ENCODE results near the gene KPNB1.

Gene KPNB1

GRCh38 chr17:47733674-47734410 is 84.1 kb downstream of the KPNB1 start:
- TF ChIP-seq, protein P1, sequence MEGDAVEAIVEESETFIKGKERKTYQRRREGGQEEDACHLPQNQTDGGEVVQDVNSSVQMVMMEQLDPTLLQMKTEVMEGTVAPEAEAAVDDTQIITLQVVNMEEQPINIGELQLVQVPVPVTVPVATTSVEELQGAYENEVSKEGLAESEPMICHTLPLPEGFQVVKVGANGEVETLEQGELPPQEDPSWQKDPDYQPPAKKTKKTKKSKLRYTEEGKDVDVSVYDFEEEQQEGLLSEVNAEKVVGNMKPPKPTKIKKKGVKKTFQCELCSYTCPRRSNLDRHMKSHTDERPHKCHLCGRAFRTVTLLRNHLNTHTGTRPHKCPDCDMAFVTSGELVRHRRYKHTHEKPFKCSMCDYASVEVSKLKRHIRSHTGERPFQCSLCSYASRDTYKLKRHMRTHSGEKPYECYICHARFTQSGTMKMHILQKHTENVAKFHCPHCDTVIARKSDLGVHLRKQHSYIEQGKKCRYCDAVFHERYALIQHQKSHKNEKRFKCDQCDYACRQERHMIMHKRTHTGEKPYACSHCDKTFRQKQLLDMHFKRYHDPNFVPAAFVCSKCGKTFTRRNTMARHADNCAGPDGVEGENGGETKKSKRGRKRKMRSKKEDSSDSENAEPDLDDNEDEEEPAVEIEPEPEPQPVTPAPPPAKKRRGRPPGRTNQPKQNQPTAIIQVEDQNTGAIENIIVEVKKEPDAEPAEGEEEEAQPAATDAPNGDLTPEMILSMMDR (conservative IDR thresholded peaks at IDR 0.05; ENCODE audit: low read depth, low read length), result no peak
- H3K4me3 ChIP-seq (ENCODE audit: low read length), result no peak overlapping the region
- DNase-seq (ENCODE audit: low read depth), result no peak

- no peak for DNase-seq (ENCODE audit: low read depth)
- TF ChIP-seq, protein P1 (conservative IDR thresholded peaks at IDR 0.05; ENCODE audit: low read depth, low read length), result no peak
- no peak overlapping the region for H3K4me3 ChIP-seq (ENCODE audit: low read length)
Measured at GRCh38 chr17:47735139-47735464, 85.4 kb downstream of the KPNB1 start.
